ACHN (cell line): Measurements from ENCODE around the gene SCYGR1.

ENCODE experiments used
- DNase-seq: peaks from one replicate; pipeline ENCODE4 v3.0.0-alpha.2; 2015
- in situ Hi-C: cut with HindIII; loops from 2 replicates; pipeline ENCODE4 v1.10.0; 2017; ENCODE audit warnings: low sequenced_read_pairs, low pct_ligation_motif_present, low pct_unique_long_range_greater_than_20kb

SCYGR1 gene

DNA sequence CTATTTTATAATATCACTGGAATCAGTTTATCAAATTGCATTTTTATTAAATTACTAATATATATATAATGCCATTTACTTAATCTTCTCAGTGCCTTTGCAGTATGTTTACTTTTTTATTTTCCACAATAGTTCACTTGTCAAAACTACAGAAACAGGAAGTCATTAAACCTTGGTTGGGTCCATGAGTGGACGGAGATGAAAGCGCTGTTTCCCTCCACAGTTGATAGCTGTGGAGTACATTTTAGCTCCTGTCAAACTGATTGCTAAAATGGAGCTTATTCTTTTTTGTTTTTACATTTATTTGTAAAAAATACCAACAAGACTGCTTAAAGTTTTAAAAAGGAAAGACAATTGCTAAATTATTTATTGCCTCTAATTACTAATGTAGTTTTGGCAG lies 43.5 kb downstream of the SCYGR1 start:
- in situ Hi-C loops, result no loop called here

DNA sequence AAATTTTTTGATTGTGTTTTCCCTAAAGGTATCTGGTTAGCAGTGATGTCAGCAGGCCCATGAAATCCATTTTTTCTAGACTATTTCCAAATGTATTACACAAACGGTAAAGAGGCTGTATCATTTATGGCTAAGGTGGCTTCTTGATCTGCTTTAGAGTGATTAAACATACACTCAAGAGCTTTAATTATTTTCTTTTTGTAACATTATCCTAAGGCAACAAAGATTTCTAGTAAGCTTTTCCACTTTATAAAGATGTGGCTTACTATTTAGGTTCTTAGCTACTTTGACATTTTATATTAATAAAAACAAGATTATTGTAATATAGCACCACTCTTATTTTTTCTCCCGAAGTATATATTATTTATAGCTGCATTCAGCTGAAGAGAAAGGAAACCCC lies 46.2 kb downstream of the SCYGR1 start:
- in situ Hi-C loops, result no loop called here
- DNase-seq, result no peak

More for the DNA sequence above, 43.5 kb downstream of the SCYGR1 start:
- no peak for DNase-seq

DNA sequence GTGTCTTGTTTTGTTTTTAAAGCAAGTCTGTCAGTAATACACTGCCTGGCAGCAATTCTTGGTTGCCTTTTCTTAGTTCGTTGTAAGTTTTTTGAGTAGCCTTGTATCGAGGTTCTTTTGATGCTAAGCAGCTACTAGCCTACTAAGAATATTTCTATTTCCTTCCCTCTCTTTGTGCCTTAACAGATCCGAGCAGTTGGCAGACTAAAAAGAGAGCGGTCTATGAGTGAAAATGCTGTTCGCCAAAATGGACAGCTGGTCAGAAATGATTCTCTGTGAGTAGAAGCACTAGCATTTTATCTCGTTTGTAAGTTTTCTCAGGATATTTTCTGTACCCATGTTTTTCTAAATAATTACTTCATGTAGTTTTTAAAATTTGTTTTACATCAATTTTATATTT lies 47.6 kb downstream of the SCYGR1 start:
- DNase-seq, result no peak

DNA sequence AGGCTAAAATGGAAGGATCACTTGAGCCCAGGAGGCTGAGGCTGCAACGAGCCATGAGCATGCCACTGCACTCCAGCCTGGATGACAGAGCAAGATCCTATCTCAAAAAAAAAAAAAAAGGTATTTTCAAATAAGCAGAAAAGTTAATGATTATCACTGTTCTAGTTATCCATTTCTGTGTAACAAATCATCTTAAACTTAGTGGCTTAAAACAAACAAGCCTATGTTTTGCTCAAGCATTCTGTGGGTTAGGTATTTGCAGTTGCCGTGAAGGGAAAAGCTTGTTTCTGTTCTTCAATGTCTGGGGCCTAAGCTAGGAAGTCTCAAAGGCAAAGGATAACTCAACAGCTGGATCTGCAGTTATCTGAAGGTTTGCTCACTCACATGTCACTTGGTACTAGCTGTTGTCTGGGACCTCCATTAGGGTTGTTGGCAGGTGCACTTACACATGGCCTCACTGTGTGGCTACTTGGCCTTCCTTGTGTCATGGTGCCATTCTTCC lies 48.6 kb downstream of the SCYGR1 start:
- peak; percentile 38 for DNase-seq

More for the DNA sequence above, 47.6 kb downstream of the SCYGR1 start:
- in situ Hi-C loops, result no loop called here

More for the DNA sequence above, 48.6 kb downstream of the SCYGR1 start:
- in situ Hi-C loops, result no loop called here
